GM12878 (cell line): ENCODE measurements around the gene RAD51B. TPM values are rescaled to one million over a fixed set of nuclear protein-coding genes. Genes with fewer than 3 reads are reported as not detected.

Experiments used
- ATAC-seq: fragments of 200-7000 bp; cut with Tn5 transposase; 3 replicates; pipeline ENCODE4 v1.9.1; 2020; ENCODE audit warnings: mild to moderate bottlenecking, moderate library complexity
- BruUV-seq: library from RNA; stranded (reverse); fragments of 400-500 nt; replicated peaks from 2 replicates; lab custom pipeline; 2021; lab: Mats Ljungman, UMichigan
- CTCF ChIA-PET: fragments of 300-600 bp; sonication (Branson Sonifier 250); formaldehyde crosslinking; extraction: SDS; loops from one replicate; lab custom pipeline; 2021; ENCODE audit warnings: inconsistent platforms; lab: Yijun Ruan, JAX
- POLR2A ChIA-PET: fragments of 350-600 bp; formaldehyde crosslinking; extraction: SDS; loops from one replicate; lab custom pipeline; 2021; ENCODE audit warnings: inconsistent platforms; lab: Charles Lee
- RAD21 ChIA-PET: fragments of 300-600 bp; sonication (Branson Sonifier 250); formaldehyde crosslinking; loops from one replicate; lab custom pipeline; 2023; ENCODE audit warnings: antibody characterized with exemption; ENCODE audit not compliant: unreplicated experiment; lab: Charles Lee
- SMC1A ChIA-PET: fragments of 300-600 bp; sonication (Branson Sonifier 250); formaldehyde crosslinking; loops from one replicate; lab custom pipeline; 2023; ENCODE audit not compliant: unreplicated experiment, uncharacterized antibody; lab: Charles Lee
- DNase-seq: peaks from one replicate; pipeline ENCODE4 v3.0.0-alpha.2; 2011; ENCODE audit warnings: low read depth, low spot score
- FAIRE-seq: peaks from 3 replicates; lab custom pipeline; 2011; peaks lifted over from hg19 to GRCh38; lab: Jason Lieb, UNC
- H2AFZ ChIP-seq: 2 replicates; pipeline ENCODE4 v1.6.0; 2011; ENCODE audit warnings: low read depth, low read length, control low read depth; ENCODE audit not compliant: control insufficient read depth
- H3K27ac ChIP-seq: 2 replicates; pipeline ENCODE4 v1.5.1; 2011; ENCODE audit warnings: control low read depth; ENCODE audit not compliant: control insufficient read depth, insufficient read depth
- H3K27me3 ChIP-seq, 2 experiments: replicated peaks in 1 of 2; 2 replicates each; pipeline versions ENCODE4 v1.6.0 to v1.6.1; 2011; ENCODE audit warnings: low read length in 1 of 2; ENCODE audit not compliant: control insufficient read depth in 2 of 2, insufficient read depth in 2 of 2
- H3K36me3 ChIP-seq, 2 experiments: 2 replicates each; pipeline ENCODE4 v1.5.1; 2011; ENCODE audit warnings: low read length in 1 of 2; ENCODE audit not compliant: control insufficient read depth in 2 of 2, insufficient read depth in 2 of 2
- H3K4me1 ChIP-seq: 2 replicates; pipeline ENCODE4 v1.6.1; 2011; ENCODE audit warnings: mild to moderate bottlenecking, low read length, moderate library complexity, mixed read lengths; ENCODE audit not compliant: control insufficient read depth, insufficient read depth
- H3K4me2 ChIP-seq: 2 replicates; pipeline ENCODE4 v1.6.0; 2011; ENCODE audit warnings: control low read depth; ENCODE audit not compliant: control insufficient read depth, insufficient read depth
- H3K4me3 ChIP-seq: fragments of 200-600 bp; sonication (generic); 2 replicates; pipeline ENCODE4 v1.5.1; 2016
- H3K79me2 ChIP-seq: 2 replicates; pipeline ENCODE4 v1.6.0; 2011; ENCODE audit warnings: low read length; ENCODE audit not compliant: control insufficient read depth, insufficient read depth
- H3K9ac ChIP-seq: 2 replicates; pipeline ENCODE4 v1.8.0; 2011; ENCODE audit warnings: low read length, control low read depth, mixed read lengths; ENCODE audit not compliant: control insufficient read depth, insufficient read depth
- H3K9me3 ChIP-seq: replicated peaks from 3 replicates; pipeline ENCODE4 v1.5.1; 2011; ENCODE audit warnings: mild to moderate bottlenecking, low read length; ENCODE audit not compliant: control insufficient read depth, insufficient read depth
- H4K20me1 ChIP-seq: 2 replicates; pipeline ENCODE4 v1.6.0; 2011; ENCODE audit not compliant: control insufficient read depth, insufficient read depth
- ATF7 ChIP-seq: fragments of 450-650 bp; IDR thresholded peaks from 2 replicates; pipeline ENCODE4 v1.6.1; 2016; ENCODE audit warnings: low read depth, mild to moderate bottlenecking
- CHD4 ChIP-seq: fragments of 200-600 bp; sonication (generic); IDR thresholded peaks from 2 replicates; pipeline ENCODE4 v1.6.1; 2016; ENCODE audit warnings: mild to moderate bottlenecking
- KAT2A ChIP-seq: conservative IDR thresholded peaks from 2 replicates; pipeline ENCODE4 v1.6.1; 2011; ENCODE audit warnings: low read depth, low read length; ENCODE audit not compliant: control insufficient read depth
- NR2C2 ChIP-seq: IDR thresholded peaks from 2 replicates; pipeline ENCODE4 v1.6.1; 2011; ENCODE audit warnings: borderline replicate concordance, low read depth; ENCODE audit not compliant: control insufficient read depth, insufficient read length
- PML ChIP-seq: IDR thresholded peaks from 2 replicates; pipeline ENCODE4 v1.6.1; 2012; ENCODE audit warnings: low read length, inconsistent platforms
- TBL1XR1 ChIP-seq: IDR thresholded peaks from 2 replicates; pipeline ENCODE4 v1.6.1; 2012; ENCODE audit warnings: low read depth, low read length, improper control_type of control experiment
- ZNF622 ChIP-seq: fragments of 450-650 bp; IDR thresholded peaks from 2 replicates; pipeline ENCODE4 v1.6.1; 2017; ENCODE audit warnings: mild to moderate bottlenecking, inconsistent platforms
- ZZZ3 ChIP-seq: IDR thresholded peaks from 2 replicates; pipeline ENCODE4 v1.6.1; 2011; ENCODE audit warnings: low read depth; ENCODE audit not compliant: control insufficient read depth, insufficient read length
- WGBS: methylation state at CpG from one replicate; pipeline ENCODE4 v1.1.6; 2016; ENCODE audit warnings: low lambda C conversion rate; ENCODE audit not compliant: insufficient replicate concordance, insufficient coverage; ENCODE audit errors: missing lambda C conversion rate; 5-methylcytosine and 5-hydroxymethylcytosine counted together
- in situ Hi-C: fragments of 300-500 bp; cut with MboI; formaldehyde crosslinking; loops from 9 replicates; pipeline ENCODE4 v1.14.3; 2018; ENCODE audit warnings: mixed read lengths
- intact Hi-C: fragments of 100-400 bp; cut with micrococcal nuclease; formaldehyde crosslinking; loops from one replicate; pipeline ENCODE4 v1.14.2; 2022; ENCODE audit not compliant: unreplicated experiment
- polyA plus RNA-seq, 11 experiments: library from polyadenylated mRNA; depleted of rRNA in 4 of 11; unstranded in 6 of 11; stranded (reverse) in 5 of 11; fragments of >200 nt; fragmentation: Nextera tagmentation in 4 of 11; fragmentation: Illumina TruSeq in 1 of 11; extraction: Ambion mirVana in 4 of 11; extraction: Trizol in 1 of 11; gene quantifications; 1 replicate in 1 of 11; 2 replicates in 10 of 11; pipeline versions ENCODE4 v1.2.1 to v1.2.3, GENCODE V29; 2011 to 2016; ENCODE audit warnings: inconsistent platforms in 2 of 11, missing spikeins in 2 of 11, low read depth in 1 of 11
- total RNA-seq, 4 experiments: library from RNA; depleted of rRNA in 3 of 4; stranded (reverse); fragments of >200 nt in 3 of 4; fragmentation: Illumina TruSeq in 1 of 4; extraction: Trizol in 1 of 4; gene quantifications; 2 replicates each; pipeline versions ENCODE4 v1.2.1 to v1.2.3, GENCODE V29; 2013 to 2021
- TF ChIP-seq, protein P1 (sequence below): fragments of 450-650 bp; formaldehyde crosslinking; IDR thresholded peaks from 2 replicates; pipeline ENCODE4 v1.4.0; 2020; ENCODE audit warnings: mild to moderate bottlenecking, moderate library complexity

RAD51B gene
- total and polyA plus RNA-seq, 10 of the 15 experiments (the other 5 are each of a cell fraction or from before 2014, with no cell fraction given), result 9.8 to 26.8 (median 21.3) TPM

DNA sequence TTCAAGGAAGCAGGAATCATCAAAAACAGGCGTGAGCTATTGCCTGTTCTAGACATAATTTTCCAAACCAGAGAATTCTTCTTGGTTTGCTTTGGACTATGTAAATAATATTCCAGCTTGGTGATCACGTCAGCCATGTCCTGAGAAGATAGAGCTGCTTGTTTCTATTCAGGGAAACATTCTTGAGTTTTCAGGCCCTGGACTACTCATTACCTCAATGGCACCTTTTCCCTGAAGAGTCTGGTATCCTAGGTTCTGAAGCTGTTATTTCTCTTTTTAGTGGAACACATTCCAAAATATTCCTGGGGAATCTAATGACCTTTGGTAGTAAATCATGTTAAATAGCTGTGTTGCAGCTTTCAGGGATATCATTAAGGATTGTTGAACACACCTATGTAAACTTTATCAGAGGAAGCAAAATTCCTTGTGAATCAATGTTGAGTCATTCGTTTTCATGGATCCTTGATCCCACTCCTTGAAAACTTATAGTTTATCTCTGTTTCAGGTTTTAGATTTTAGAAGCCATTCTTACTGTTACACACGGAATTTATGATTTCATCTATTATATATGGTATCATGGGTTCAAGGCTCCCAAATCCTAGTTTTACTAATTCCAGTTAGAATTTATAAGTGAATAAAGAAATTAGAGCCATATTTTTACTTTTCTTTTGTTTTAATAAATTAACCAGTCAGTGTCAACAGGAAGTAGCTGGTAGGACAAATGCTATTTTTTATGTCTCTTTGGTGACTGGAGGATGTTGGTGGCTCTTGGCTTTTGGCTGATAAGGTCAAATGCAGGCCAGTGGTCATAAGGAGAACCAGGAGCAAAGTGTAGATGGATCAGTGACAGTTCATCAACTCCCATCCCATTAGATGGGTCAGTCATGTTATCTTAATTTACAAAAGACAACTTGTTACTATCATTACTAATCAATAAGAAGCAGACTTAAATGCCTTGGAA, 593.2 kb downstream of the RAD51B start (continued):
- TF ChIP-seq, protein P1, sequence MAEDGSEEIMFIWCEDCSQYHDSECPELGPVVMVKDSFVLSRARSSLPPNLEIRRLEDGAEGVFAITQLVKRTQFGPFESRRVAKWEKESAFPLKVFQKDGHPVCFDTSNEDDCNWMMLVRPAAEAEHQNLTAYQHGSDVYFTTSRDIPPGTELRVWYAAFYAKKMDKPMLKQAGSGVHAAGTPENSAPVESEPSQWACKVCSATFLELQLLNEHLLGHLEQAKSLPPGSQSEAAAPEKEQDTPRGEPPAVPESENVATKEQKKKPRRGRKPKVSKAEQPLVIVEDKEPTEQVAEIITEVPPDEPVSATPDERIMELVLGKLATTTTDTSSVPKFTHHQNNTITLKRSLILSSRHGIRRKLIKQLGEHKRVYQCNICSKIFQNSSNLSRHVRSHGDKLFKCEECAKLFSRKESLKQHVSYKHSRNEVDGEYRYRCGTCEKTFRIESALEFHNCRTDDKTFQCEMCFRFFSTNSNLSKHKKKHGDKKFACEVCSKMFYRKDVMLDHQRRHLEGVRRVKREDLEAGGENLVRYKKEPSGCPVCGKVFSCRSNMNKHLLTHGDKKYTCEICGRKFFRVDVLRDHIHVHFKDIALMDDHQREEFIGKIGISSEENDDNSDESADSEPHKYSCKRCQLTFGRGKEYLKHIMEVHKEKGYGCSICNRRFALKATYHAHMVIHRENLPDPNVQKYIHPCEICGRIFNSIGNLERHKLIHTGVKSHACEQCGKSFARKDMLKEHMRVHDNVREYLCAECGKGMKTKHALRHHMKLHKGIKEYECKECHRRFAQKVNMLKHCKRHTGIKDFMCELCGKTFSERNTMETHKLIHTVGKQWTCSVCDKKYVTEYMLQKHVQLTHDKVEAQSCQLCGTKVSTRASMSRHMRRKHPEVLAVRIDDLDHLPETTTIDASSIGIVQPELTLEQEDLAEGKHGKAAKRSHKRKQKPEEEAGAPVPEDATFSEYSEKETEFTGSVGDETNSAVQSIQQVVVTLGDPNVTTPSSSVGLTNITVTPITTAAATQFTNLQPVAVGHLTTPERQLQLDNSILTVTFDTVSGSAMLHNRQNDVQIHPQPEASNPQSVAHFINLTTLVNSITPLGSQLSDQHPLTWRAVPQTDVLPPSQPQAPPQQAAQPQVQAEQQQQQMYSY, result no peak
- TF ChIP-seq ATF7 (no peak), PML (no peak)

DNA sequence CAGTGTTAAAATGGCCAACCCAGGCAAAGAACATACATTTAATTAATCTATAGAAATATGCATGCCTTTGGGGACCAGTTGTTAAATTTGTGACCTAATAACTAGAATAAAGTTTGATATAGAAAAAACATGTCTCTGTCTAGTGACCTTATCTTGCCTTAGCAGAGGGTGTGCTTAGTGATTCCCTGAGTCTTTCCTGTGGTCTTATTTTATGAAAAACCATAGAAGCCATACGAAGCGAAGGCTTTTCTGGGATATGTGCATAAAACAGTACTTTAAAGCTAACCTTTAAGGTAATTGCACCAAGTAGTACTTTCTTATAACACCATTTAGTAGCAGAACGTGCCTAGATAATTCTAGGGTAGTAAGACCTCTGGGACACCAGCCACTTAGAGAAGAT, 593.9 kb downstream of the RAD51B start:
- no peak overlapping the region for H3K4me3 ChIP-seq
- no peak for ATAC-seq
- CTCF ChIA-PET, result no interaction called here
- in situ Hi-C loops, result no loop called here
- peaks cover 10% of the 10 kb centered on the region for H3K4me1 ChIP-seq
- H3K9me3 ChIP-seq, result no peaks in the 10 kb centered on the region
- H3K9ac ChIP-seq, result no peak overlapping the region
- intact Hi-C loops, result no loop called here
- no peaks in the 10 kb centered on the region for H3K79me2 ChIP-seq
- H3K36me3 ChIP-seq, result no peaks in the 10 kb centered on the region
- H3K27me3 ChIP-seq, result no peaks in the 10 kb centered on the region
- no peak overlapping the region for H2AFZ ChIP-seq
- no peaks in the 10 kb centered on the region for H4K20me1 ChIP-seq
- POLR2A ChIA-PET, result interaction anchor here (0.9 kb wide), 1 partner anchor 31 kb away, joined by 3 read pairs; no protein-coding TSS in a partner anchor
- DNase-seq, result no peak
- H3K27ac ChIP-seq, result no peak overlapping the region
- H3K4me2 ChIP-seq, result no peak overlapping the region
- 98% methylated on average over 3 of the region's 3 CpGs for WGBS
- BruUV-seq, result no TSS peak
- FAIRE-seq, result no peak
- RAD21 ChIA-PET, result interaction anchor here (1.0 kb wide), 1 partner anchor 215 kb away, joined by 3 read pairs; no protein-coding TSS in a partner anchor
- SMC1A ChIA-PET, result interaction anchor here (1.1 to 6.9 kb wide), 8 partner anchors 9 to 162 kb away, joined by 3 to 51 read pairs (median 4); no protein-coding TSS in a partner anchor
- TF ChIP-seq ZZZ3 (no peak), NR2C2 (no peak), KAT2A (no peak), TBL1XR1 (no peak), CHD4 (no peak), ZNF622 (no peak)
